GOT3 (cell line): ENCODE data around the gene ZNF239.
"Not testable (repeated sequence)": the region's sequence is repeated elsewhere in the genome, so short reads cannot be mapped to it uniquely, and the experiment has no call there.

Experiments
- DNase-seq: peaks from one replicate; lab custom pipeline; 2025; ENCODE audit warnings: mixed read lengths; lab: John Stamatoyannopoulos, UW

Gene ZNF239

DNA sequence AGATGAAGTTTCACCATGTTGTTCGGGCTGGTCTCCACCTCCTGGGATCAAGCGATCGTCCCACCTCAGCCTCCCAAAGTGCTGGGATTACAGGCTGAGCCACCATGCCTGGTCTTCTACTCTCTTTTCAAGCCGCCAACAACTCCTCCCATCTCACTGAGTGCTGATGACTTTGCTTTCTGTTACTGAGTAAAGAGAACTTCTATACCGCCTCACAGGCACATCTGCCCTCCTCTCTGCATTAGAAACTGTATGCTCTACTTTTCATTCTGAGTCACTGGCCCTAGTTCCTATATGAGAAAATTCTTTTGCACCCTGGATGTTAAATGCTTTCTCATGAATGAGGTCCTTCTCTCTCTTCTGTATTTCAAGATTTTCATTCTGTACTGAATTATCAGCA, 2.2 kb upstream of the ZNF239 start:
- no peak for DNase-seq

DNA sequence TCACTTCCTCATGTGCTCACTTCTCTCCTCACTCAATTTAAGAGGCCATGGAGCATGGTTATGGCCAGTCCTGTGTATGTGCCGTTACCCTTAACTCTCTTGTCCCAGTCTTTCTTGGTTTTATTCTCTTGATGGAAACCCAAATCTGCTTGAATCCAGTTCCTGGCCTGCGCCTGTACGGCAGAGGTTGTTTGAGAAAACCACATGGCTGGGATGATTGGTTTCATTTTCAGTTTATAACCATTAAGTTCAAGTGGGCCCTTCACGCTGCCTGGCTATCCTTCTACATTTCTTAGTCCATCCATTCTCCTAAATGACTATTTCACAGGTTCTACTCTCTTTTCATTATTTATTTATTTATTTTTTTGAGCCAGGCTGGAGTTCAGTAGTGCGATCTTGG, 1.6 kb upstream of the ZNF239 start:
- DNase-seq: no peak

DNA sequence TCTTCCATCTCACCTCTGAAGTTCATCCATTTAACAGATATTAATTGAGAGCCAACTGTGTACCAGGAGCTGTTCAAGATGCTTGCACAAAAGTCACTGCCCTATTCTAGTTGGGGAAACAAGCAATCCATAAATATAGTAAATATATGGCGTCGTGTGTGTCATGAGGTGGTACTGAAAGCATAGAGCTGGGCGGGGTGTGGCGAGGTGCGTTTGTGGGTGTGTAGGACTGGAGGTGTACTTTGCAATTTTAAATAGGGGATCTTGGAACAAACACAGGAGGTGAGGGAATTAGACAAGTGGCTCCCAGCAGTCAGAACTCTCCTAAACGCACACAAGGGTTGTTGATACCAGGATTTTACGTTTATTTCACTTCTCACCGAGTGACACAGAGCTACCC, 490 bp upstream of the ZNF239 start:
- DNase-seq: no peak

DNA sequence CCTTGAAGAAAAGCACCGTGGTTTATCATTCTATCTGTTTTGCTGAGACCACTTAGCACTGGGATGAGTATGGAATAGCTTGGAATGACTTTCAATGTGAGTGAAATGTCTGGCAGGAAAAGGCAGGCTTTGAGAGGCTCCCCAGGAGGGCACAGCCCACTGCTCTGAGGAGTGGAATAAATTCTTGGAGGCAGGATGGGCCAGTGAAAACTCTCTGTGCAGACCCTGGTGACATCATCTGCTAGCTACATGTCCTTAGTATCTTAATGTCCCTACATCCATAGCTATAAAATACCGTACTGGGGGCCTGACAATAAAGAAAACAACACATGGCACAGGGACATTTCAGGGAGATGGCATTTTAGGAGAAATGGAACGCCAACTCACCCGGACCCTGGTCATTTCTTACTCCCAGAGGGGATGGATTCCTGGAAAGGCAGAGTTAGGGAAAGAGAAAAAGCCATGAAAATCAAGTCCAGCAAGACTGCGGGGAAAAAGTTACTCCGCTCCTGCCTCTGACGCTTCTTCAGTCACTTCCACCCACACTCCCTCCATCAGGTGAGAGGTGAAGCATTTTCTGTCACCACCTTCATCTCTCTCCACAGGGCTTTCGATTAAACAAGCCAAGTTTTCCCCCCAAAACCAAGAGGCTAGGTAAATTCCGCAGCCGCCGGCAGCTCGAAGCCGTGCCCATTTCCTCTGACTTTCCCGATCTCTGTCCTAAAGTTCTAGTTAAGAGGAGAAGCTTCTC, 991 bp downstream of the ZNF239 start:
- DNase-seq: no peak

DNA sequence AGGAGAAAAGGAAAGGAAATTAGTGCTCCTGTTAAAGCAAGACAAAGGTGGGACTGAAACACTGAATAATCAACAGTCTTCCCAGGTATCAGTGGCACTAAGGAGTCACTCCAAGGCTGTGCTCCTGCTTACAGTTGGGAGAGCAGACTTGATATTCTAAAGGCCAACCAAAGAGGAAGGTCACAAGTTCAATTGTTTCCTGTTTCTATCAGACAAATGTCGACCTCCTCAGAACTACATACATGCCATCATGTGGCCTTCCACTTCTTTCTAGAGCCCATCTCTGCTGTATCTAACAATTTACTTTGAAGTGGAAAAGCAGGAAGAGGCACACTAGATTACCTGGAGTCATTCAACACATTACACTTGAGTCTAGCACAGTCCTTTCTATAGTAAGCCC, 3.4 kb downstream of the ZNF239 start:
- DNase-seq: no peak

DNA sequence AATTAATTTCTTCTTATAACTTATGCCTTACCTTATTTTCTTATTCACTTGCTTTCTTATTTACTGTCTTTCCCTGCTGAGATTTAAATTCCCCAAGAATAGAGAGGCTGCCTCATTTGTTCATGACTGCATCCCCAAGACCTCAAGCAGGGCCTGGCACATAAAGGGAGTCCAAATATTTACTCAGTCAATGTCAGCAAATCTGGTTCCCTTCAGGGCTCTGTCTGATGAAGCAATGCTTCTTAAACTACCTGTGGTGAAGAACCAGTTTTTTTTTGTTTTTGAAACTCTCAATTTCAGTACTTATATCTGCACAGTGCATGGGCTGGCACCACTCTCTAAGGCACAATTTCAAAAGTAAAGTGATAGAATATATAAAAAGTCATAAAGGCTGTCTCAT, 4.7 kb downstream of the ZNF239 start:
- DNase-seq: no peak

DNA sequence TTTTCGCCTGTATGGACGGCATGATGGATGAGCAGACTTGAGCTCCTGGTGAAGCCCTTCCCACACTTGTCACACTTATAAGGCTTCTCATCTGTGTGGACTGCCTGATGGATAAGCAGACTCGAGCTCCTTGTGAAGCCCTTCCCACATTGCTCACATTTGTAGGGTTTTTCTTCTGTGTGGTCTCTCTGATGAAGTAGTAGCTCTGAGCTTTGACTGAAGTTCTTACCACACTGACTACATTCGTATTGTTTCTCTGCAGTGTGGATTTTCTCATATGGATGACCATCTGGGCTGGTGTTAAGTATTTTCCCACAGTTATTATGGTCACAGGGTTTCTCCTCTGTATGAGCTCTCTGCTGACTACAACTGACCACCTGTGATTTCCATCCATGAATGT, 17.2 kb downstream of the ZNF239 start:
- DNase-seq: no peak

DNA sequence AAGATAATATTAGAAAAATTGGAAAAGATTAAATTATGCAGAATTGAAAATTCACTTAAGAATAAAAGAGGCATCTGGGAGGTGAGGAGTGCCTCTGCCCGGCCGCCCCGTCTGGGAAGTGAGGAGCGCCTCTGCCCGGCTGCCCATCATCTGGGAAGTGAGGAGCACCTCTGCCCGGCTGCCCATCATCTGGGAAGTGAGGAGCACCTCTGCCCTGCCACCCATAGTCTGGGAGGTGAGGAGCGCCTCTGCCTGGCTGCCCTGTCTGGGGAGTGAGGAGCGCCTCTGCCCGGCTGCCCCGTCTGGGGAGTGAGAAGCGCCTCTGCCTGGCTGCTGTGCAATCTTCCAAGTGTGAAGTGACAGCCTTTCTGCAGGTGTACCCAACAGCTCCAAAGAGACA, 30.7 kb downstream of the ZNF239 start:
- not testable (repeated sequence) for DNase-seq

DNA sequence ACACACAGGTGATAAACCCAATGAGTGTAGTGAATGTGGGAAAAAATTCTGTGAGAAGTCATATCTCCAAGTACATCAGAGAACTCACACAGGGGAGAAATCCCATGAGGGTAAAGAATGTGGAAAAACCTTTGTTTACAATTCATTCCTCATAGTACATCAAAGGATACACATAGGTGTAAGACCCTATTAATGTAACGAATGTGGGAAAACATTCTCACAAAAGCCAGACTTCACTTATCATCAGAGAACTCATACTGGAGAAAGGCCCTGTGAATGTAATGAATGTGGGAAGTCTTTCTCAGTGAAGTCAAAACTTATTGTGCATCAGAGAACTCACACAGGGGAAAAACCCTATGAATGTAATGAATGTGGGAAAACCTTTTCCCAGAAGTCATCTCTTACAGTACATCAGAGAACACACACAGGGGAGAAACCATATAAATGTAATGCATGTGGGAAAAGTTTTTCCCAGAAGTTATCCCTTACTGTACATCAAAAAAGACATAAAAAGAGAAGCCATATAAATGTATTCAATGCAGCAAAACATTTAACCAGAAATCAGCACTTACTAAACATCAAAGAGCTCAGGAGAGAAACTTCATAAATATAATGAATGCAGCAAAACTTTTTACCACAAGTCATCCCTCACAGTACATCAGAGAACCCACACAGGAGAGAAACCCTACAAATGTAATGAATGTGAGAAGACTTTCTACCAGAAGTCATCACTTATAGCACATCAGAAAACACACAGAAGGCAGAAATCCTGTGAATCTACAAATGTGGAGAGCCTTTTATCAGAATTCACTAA, 49.8 kb downstream of the ZNF239 start:
- DNase-seq: no peak
